Osteocyte (in vitro differentiated cells): ENCODE measurements around the gene ABCC11. TPM values are rescaled to one million over a fixed set of nuclear protein-coding genes. Genes with fewer than 3 reads are reported as not detected.
A peak's percentile ranks its signal among the peaks of the same experiment; 100 is the strongest.

Source experiments
- DNase-seq: peaks from one replicate; pipeline ENCODE4 v3.0.0; 2021; ENCODE audit warnings: mixed read lengths; ENCODE audit not compliant: unreplicated experiment; ENCODE audit errors: extremely low spot score
- H3K27ac Mint-ChIP-seq: one replicate; pipeline ENCODE4 v1.8.0; 2021; ENCODE audit warnings: mild to moderate bottlenecking, mixed read lengths; ENCODE audit not compliant: unreplicated experiment
- H3K27me3 Mint-ChIP-seq: one replicate; pipeline ENCODE4 v1.8.0; 2021; ENCODE audit warnings: mixed read lengths; ENCODE audit not compliant: unreplicated experiment
- H3K36me3 Mint-ChIP-seq: one replicate; pipeline ENCODE4 v1.8.0; 2021; ENCODE audit warnings: mixed read lengths; ENCODE audit not compliant: unreplicated experiment
- H3K4me1 Mint-ChIP-seq: one replicate; pipeline ENCODE4 v1.8.0; 2021; ENCODE audit warnings: mixed read lengths; ENCODE audit not compliant: unreplicated experiment
- H3K4me3 Mint-ChIP-seq: one replicate; pipeline ENCODE4 v1.8.0; 2021; ENCODE audit warnings: mild to moderate bottlenecking, moderate library complexity, mixed read lengths; ENCODE audit not compliant: unreplicated experiment
- H3K9me3 Mint-ChIP-seq: one replicate; pipeline ENCODE4 v1.8.0; 2021; ENCODE audit warnings: mixed read lengths; ENCODE audit not compliant: unreplicated experiment
- total RNA-seq: library from RNA; stranded (reverse); gene quantifications from 2 replicates; pipeline ENCODE4 v1.2.1, GENCODE V29; 2021
- TF ChIP-seq, protein P1 (sequence below): fragments of 200-600 bp; sonication (generic); IDR thresholded peaks from 2 replicates; pipeline ENCODE4 v1.5.0; 2021; ENCODE audit warnings: antibody characterized with exemption, mild to moderate bottlenecking, moderate library complexity

Gene ABCC11
- total RNA-seq, 1 donor from 2014 or later = 0.48 TPM

DNA sequence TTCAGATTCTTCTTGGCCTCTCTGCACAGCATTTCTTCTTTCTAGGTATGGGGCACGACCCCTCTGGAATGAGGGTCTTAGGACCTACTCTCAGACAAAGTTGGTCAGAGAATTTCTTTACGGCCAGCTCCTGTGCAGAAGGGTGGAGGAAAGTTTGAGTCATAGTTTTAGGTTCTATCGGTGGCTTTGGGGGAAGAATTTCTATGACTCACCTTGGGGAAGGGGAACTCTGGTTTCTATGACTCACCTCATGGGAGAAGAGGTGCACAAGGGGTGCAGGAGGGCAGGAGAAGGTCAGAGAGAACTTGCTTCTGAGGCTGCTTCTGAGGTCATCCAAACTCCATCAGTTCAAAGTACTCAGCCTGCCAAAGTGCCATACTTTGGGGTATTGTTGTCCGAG, 89.0 kb downstream of the ABCC11 start:
- peaks cover 5% of the 10 kb centered on the region for H3K4me1 Mint-ChIP-seq
- DNase-seq = no peak
- no peaks in the 10 kb centered on the region for H3K36me3 Mint-ChIP-seq
- no peaks in the 10 kb centered on the region for H3K27me3 Mint-ChIP-seq
- no peaks in the 10 kb centered on the region for H3K9me3 Mint-ChIP-seq
- no peak overlapping the region for H3K27ac Mint-ChIP-seq
- no peak overlapping the region for H3K4me3 Mint-ChIP-seq
- TF ChIP-seq, protein P1, sequence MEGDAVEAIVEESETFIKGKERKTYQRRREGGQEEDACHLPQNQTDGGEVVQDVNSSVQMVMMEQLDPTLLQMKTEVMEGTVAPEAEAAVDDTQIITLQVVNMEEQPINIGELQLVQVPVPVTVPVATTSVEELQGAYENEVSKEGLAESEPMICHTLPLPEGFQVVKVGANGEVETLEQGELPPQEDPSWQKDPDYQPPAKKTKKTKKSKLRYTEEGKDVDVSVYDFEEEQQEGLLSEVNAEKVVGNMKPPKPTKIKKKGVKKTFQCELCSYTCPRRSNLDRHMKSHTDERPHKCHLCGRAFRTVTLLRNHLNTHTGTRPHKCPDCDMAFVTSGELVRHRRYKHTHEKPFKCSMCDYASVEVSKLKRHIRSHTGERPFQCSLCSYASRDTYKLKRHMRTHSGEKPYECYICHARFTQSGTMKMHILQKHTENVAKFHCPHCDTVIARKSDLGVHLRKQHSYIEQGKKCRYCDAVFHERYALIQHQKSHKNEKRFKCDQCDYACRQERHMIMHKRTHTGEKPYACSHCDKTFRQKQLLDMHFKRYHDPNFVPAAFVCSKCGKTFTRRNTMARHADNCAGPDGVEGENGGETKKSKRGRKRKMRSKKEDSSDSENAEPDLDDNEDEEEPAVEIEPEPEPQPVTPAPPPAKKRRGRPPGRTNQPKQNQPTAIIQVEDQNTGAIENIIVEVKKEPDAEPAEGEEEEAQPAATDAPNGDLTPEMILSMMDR = no peak

- H3K4me1 Mint-ChIP-seq = peaks cover 5% of the 10 kb centered on the region
- no peak overlapping the region for H3K4me3 Mint-ChIP-seq
- no peak overlapping the region for H3K27ac Mint-ChIP-seq
- H3K9me3 Mint-ChIP-seq = no peaks in the 10 kb centered on the region
- H3K27me3 Mint-ChIP-seq = no peaks in the 10 kb centered on the region
- no peaks in the 10 kb centered on the region for H3K36me3 Mint-ChIP-seq
- no peak for DNase-seq
- TF ChIP-seq, protein P1 = no peak
Observed at GRCh38 chr16:48157794-48158193, 89.5 kb downstream of the ABCC11 start.

- H3K4me1 Mint-ChIP-seq = peaks cover 5% of the 10 kb centered on the region
- no peak overlapping the region for H3K27ac Mint-ChIP-seq
- no peak overlapping the region for H3K4me3 Mint-ChIP-seq
- H3K9me3 Mint-ChIP-seq = no peaks in the 10 kb centered on the region
- DNase-seq = no peak
- TF ChIP-seq, protein P1 = no peak
- H3K27me3 Mint-ChIP-seq = no peaks in the 10 kb centered on the region
- no peaks in the 10 kb centered on the region for H3K36me3 Mint-ChIP-seq
Observed at GRCh38 chr16:48157302-48157701, 90.0 kb downstream of the ABCC11 start.

DNA sequence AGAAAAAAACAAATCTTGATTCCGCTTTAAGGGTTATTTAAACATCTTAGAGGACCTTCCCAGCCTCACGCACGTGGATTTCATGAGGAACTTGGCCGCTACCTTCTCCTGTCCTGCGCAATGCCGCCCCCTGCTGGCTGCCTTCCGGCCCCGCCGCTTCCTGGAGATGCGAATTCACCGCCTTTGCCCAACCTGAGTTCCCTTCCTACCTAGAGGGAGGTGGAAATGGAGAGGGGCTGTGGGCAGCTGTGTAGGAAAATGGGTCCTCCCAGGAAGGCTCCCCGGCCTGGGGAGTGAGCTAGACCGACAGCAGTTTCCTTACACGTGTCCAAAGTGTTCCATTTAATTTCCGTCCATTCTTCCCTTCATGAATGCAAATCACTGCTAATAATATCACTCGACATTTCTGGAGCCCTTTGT, 90.5 kb downstream of the ABCC11 start:
- Mint-ChIP-seq H3K4me1 (peaks cover 5% of the 10 kb centered on the region), H3K27ac (no peak overlapping the region), H3K9me3 (no peaks in the 10 kb centered on the region), H3K36me3 (no peaks in the 10 kb centered on the region), H3K4me3 (no peak overlapping the region), H3K27me3 (no peaks in the 10 kb centered on the region)
- TF ChIP-seq, protein P1 = peak; percentile 98
- DNase-seq = peak; percentile 95

GRCh38 chr16:48155926-48156789, 91.2 kb downstream of the ABCC11 start, which contains the start of gene ABCC12:
Gene ABCC12 (minus strand): TSS chr16:48155993. CDS start chr16:48146424, 9,569 bp downstream.
- TF ChIP-seq, protein P1 = no peak

More at GRCh38 chr16:48155926-48156789, 91.2 kb downstream of the ABCC11 start, which contains the start of gene ABCC12:
- H3K36me3 Mint-ChIP-seq = no peaks in the 10 kb centered on the region
- H3K27ac Mint-ChIP-seq = no peak within 1 kb of the TSS
- peaks cover 5% of the 10 kb centered on the region for H3K4me1 Mint-ChIP-seq
- no peak within 1 kb of the TSS for H3K4me3 Mint-ChIP-seq
- no peak for DNase-seq
- H3K27me3 Mint-ChIP-seq = no peaks in the 10 kb centered on the region
- H3K9me3 Mint-ChIP-seq = no peaks in the 10 kb centered on the region
